ENCODE data around the gene TRMT11. TPM values are rescaled to one million over a fixed set of nuclear protein-coding genes. Genes with fewer than 3 reads are reported as not detected.

TRMT11 gene
- total and polyA plus RNA-seq, 2 of the 8 experiments (the other 6 are each of a cell fraction or from before 2014, with no cell fraction given): 19.7 to 32.4 TPM

DNA sequence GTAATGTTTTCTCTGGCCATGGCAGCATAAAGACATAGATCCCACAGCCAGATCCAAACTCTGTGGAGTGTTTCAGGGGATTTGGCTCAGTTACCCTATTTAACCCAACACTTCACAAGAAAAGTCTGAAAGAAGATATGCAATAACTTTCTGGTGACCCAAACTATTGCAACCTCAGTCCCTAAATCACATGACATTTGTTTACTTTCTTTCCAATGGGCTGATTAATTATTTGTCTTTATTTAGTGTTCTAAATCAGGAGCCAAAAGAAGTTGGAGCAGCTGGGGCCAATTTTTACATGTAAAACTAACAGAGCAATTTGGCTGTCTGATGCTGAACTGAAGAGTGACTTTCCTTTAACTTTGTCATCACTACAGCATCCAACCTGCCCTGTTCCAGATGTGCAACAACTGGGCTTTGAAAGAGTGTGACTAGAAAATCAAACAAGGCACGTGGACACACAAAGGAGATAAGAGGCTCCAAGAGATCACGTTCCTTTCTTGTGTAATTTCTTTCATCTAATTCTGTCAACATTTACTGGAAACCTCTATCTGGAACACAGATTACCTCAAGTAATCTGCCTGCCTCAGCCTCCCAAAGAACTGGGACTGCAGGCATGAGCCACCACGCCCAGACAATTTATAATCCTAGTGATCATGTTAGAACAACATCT lies 90.8 kb downstream of the TRMT11 start:
- ChIA-PET POLR2A (ENCODE audit: partially characterized antibody) (interaction anchor here (1.2 kb wide), 1 partner anchor 45 kb away, joined by 3 read pairs; no protein-coding TSS in a partner anchor), CTCF (ENCODE audit: partially characterized antibody) (interaction anchor here (1.3 kb wide), 1 partner anchor 11 kb away, joined by 3 read pairs; no protein-coding TSS in a partner anchor)
- Histone ChIP-seq H3K9me3 (ENCODE audit: insufficient read depth in 2 of 2, low read depth in 1 of 2, low read length in 1 of 2) (no peaks in the 10 kb centered on the region), H2BK15ac (ENCODE audit: low read length) (no peak overlapping the region), H3K4me1 (replicated peaks in 1 of 4; ENCODE audit: control insufficient read depth in 3 of 4, insufficient read depth in 4 of 4, low read length in 3 of 4) (no peaks in the 10 kb centered on the region), H2BK20ac (ENCODE audit: low read length) (no peak overlapping the region), H3K4me2 (ENCODE audit: insufficient read depth in 1 of 2, low read depth in 2 of 2, low read length in 2 of 2) (no peak overlapping the region), H3K27ac (ENCODE audit: low read depth, low read length) (no peak overlapping the region), H2BK120ac (replicated peaks; ENCODE audit: low read depth, low read length) (no peak overlapping the region), H2AFZ (ENCODE audit: low read length) (no peak overlapping the region), H3K4me3 (ENCODE audit: extremely low read depth in 1 of 4, insufficient read depth in 2 of 4, low read depth in 3 of 4, low read length in 4 of 4) (no peak overlapping the region), H2BK5ac (ENCODE audit: low read depth, low read length) (no peak overlapping the region), H3K14ac (ENCODE audit: insufficient read length) (no peak overlapping the region), H3K56ac (replicated peaks; ENCODE audit: insufficient read length, low read depth, low read length) (no peak overlapping the region), H3K23ac (ENCODE audit: insufficient read length) (no peak overlapping the region), H3K79me2 (ENCODE audit: control insufficient read depth in 1 of 2, insufficient read depth in 2 of 2, low read length in 2 of 2) (no peaks in the 10 kb centered on the region), H3K27me3 (replicated peaks in 1 of 4; ENCODE audit: control insufficient read depth in 3 of 4, extremely low read depth in 1 of 4, insufficient read depth in 3 of 4, low read length in 3 of 4) (peaks cover 0 to 2% (median 0%) of the 10 kb centered on the region in 4 experiments; a peak in 1 of 7 replicates), H2AK5ac (ENCODE audit: low read depth, low read length) (no peak overlapping the region), H3K23me2 (ENCODE audit: low read depth, low read length) (no peaks in the 10 kb centered on the region), H4K91ac (replicated peaks; ENCODE audit: insufficient read length, low read length) (no peak overlapping the region), H4K8ac (ENCODE audit: extremely low read depth, insufficient read depth, low read length) (no peak overlapping the region), H2BK12ac (ENCODE audit: low read depth, low read length) (no peak overlapping the region), H3K4ac (replicated peaks; ENCODE audit: insufficient read length, low read depth, low read length) (no peak overlapping the region), H4K5ac (ENCODE audit: insufficient read length, low read depth, low read length) (no peak overlapping the region), H3K18ac (ENCODE audit: extremely low read depth, low read length) (no peak overlapping the region), H4K20me1 (replicated peaks in 1 of 2; ENCODE audit: control insufficient read depth in 1 of 2, insufficient read depth in 2 of 2, low read length in 2 of 2) (no peaks in the 10 kb centered on the region), H3K9ac (replicated peaks in 1 of 4; ENCODE audit: extremely low read depth in 1 of 4, low read depth in 3 of 4, low read length in 3 of 4) (no peak overlapping the region), H3K79me1 (ENCODE audit: low read depth, low read length) (no peaks in the 10 kb centered on the region), H3K36me3 (ENCODE audit: control insufficient read depth in 2 of 4, insufficient read depth in 4 of 4, low read length in 3 of 4) (no peaks in the 10 kb centered on the region)
- DNase-seq (ENCODE audit: low read depth in 1 of 2, low spot score in 2 of 2) (no peak), FAIRE-seq (no peak)
- WGBS, 2 experiments (ENCODE audit: extremely low coverage in 1 of 2, insufficient coverage in 1 of 2, insufficient read length in 1 of 2, insufficient replicate concordance in 2 of 2, low coverage in 1 of 2, low lambda C conversion rate in 2 of 2, missing lambda C conversion rate in 1 of 2): 89% methylated on average over 3 of the region's 3 CpGs; no CpG with 5 or more reads in 1 of the 2 experiments
- no peak for TF ChIP-seq ZNF274 (IDR thresholded peaks at IDR 0.05; ENCODE audit: borderline replicate concordance, extremely low read depth, low read length)
- no peak for TF ChIP-seq ATF2 (IDR thresholded peaks at IDR 0.05; ENCODE audit: low read length)
- TF ChIP-seq BRCA1 (IDR thresholded peaks at IDR 0.05; ENCODE audit: low read depth, low read length): no peak
- no peak for TF ChIP-seq CBX5 (IDR thresholded peaks at IDR 0.05; ENCODE audit: low read depth, low read length)
- no peak for TF ChIP-seq TAF7 (optimal IDR thresholded peaks at IDR 0.05; ENCODE audit: borderline replicate concordance, low read depth, low read length)
- TF ChIP-seq KDM4A (IDR thresholded peaks at IDR 0.05; ENCODE audit: low read depth, low read length, severe bottlenecking): no peak
- no peak for TF ChIP-seq PHF8 (conservative IDR thresholded peaks at IDR 0.05; ENCODE audit: low read depth, low read length)
- TF ChIP-seq GTF2F1 (IDR thresholded peaks at IDR 0.05; ENCODE audit: borderline replicate concordance, low read depth, low read length): no peak
- TF ChIP-seq YY1 (IDR thresholded peaks at IDR 0.05; ENCODE audit: low read depth, low read length): no peak
- TF ChIP-seq POU5F1 (IDR thresholded peaks at IDR 0.05; ENCODE audit: low read depth, low read length): no peak
- no peak for TF ChIP-seq EZH2 (IDR thresholded peaks at IDR 0.05; ENCODE audit: low read depth, low read length, severe bottlenecking)
